D341Med (cell line): ENCODE data around the gene DFFA.

ENCODE experiments used
- DNase-seq: peaks from one replicate; pipeline ENCODE4 v3.0.0; 2012; ENCODE audit warnings: low spot score

DFFA gene, protein sequence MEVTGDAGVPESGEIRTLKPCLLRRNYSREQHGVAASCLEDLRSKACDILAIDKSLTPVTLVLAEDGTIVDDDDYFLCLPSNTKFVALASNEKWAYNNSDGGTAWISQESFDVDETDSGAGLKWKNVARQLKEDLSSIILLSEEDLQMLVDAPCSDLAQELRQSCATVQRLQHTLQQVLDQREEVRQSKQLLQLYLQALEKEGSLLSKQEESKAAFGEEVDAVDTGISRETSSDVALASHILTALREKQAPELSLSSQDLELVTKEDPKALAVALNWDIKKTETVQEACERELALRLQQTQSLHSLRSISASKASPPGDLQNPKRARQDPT

DNA sequence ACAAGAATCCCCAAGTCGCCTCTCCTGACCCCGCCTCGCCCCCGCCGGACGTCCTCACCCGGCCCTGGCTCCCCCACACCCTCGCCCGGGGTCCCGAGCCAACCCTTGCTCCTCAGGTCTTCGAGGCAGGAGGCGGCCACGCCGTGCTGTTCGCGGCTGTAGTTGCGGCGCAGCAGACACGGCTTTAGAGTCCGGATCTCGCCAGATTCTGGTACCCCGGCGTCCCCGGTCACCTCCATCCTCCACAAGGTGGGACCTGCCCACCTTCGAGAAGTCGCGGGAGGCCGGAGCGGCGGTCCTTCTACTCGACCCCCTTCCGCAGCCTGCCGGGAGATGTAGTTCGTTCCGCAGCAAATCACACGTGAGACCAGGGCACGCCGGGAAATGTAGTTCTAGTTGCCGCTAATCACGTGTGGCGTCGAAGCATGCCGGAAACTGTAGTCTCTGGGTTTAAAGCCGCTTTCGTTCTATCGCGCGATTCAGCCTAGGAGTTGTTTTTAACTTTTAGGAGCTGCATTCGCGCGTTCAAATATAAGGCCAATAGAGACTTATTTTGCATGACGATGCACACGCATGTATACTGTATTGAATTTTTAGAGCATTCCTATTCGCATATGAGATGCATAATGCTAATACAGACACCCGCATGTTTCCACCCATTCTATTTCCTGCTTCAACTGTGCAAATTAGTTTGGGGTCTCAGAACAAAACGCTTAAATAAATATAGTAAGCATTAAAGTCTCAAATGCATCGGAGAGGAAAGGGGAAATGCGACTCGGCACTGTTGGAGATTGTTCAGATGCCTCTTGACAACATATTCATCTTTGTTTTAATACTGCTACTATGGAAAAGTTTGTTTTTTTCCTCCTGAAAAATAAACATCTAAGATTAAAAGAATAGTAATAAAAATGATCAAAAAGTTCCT is at the start of gene DFFA:
Gene DFFA (minus strand): TSS at position 310 of the 925 bp plus-strand sequence. CDS start 71 bp downstream, at position 239.
- DNase-seq, result peak; percentile 92

DNA sequence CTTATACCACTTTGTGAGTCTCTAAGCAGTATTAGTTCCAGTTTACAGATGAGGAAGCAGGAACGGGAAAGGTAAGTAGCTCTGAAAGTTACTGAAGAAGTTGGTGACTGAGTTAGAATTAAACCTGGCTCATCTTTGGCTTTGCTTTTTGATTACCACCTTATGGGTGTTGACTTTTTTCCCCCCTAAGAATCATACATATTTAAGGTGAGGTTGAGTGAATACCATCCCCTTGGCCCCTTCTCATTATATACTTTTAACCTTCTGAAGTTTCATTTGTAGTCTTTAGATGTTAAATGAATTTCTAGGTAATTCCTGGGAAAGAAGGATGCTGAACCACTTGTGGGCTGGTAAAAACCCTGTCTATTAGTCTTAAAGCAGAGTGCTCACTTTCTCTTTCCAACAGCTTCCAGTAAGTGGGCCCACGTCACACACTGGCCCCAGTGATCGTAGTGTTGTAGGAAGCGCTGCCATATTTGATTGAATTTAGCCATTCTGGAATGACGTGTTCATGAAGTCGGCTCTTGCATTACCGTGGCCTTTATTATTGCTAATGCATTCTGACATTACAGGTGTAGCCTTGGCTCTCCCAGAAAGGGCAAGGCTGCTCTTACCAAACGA is 49.3 kb upstream of the DFFA start:
- DNase-seq, result no peak

DNA sequence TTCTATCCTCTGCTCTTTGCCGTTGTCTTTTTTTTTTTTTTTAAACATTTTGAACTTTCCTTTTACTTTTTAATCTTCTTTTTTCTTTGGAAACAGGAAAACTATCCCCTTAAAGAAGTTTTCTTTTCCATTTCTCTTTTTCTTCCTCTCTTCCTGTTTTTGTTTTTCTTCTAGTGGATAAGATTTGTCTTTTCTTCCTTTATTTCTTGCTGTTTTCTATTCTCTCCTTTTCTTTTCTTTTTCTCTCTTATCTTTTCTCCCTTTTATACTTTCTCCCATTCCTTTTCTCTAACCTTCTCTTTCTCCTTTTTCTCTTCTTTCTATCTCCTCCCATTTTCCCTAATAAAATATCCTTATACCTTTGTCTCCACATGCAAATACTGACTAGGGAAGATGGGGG is 48.6 kb upstream of the DFFA start:
- no peak for DNase-seq

DNA sequence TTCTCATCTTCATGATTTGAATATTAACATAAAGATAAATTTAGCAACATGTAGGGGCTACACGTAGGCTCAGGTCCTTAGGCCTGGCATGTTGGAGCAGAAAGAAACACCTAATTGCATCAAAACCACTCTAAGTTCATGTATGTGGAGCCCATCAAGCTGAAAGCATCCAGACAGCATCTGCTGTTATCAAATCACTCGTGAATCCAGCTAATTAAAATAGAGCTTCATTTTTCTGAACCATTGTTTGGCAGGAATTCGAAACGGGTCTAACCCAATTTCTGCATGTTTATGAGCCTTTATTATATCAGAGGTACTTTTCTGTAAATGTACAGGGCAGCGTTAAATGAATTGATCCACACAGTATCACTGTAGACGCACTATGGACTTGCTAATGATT is 48.2 kb upstream of the DFFA start:
- DNase-seq, result no peak

DNA sequence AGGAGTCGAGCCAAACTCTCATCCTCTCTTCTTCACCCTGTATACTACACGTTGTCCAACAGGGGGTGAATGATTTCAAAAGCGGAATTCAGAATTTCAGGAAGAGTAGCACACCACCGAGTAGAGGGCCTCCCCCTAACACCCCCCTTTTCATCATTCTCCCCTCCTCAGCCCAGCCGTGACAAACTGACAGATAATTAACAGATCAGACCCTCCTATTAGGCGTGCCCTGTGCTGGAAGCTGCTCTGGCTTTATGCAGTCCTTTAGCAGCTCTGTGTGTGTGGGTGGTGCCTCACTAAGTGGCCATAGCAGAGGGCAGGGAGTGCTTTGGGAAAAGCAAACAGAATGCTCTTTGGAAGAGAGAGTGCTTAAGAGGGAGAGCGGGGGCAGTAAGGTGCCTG is 46.7 kb upstream of the DFFA start:
- no peak for DNase-seq

DNA sequence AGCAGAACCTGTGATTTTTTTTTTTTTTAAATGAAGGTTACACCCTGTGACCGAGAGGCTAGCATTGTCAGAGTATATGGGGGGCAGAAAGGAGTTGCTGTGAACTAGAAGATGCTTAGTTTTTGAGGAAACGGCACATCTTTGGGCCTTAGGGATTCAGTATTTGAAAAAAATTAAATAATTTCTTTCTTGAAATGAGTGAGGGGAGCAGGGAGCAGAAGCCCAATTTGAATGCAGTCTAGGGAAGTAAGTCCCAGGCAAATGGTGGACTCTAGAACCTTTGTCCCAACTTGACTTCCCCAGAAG is 45.3 kb upstream of the DFFA start:
- no peak for DNase-seq

- DNase-seq, result no peak
These were observed 44.8 kb upstream of the DFFA start for GRCh38 chr1:10516925-10517676.

DNA sequence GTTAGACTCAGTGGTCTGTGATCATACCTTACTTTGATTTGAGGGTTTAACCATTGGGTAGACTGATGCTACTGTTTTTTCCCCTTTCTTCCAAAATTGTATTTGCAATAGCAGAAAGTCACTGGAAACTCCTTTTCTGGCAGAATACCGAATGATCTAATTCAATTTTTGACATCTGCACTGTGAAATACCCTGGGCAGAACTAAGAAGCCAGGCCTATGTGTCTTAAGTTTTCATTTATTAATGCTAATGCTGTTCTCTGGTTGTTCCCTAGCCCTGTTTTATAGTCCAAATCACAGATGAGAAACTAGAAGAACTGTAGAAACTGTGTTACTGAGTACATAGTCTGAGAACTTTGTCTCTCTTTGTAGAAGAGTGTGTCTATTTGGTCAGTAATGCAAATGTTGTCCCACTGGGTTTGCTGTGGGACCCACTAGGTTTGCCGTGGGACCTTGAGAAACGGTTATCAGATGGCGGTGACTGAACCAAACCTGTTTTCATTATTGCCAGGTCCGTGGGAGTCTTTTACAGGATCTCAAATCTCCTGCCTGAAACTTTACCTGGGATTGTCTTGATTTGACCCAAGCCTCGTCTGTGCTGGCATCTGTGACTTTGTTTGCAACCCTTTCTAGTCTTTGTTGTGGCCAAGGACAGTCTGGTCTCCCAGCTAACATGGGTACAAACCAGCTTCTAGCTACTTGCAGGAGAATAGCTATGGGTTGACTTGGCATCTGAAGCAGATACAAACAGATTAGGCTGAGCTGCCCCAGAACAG is 43.8 kb upstream of the DFFA start:
- DNase-seq, result no peak

- no peak for DNase-seq
These were observed 43.1 kb upstream of the DFFA start for GRCh38 chr1:10515301-10515975.

GRCh38 chr1:10514490-10515235 is 42.3 kb upstream of the DFFA start:
- peak; percentile 58 for DNase-seq

DNA sequence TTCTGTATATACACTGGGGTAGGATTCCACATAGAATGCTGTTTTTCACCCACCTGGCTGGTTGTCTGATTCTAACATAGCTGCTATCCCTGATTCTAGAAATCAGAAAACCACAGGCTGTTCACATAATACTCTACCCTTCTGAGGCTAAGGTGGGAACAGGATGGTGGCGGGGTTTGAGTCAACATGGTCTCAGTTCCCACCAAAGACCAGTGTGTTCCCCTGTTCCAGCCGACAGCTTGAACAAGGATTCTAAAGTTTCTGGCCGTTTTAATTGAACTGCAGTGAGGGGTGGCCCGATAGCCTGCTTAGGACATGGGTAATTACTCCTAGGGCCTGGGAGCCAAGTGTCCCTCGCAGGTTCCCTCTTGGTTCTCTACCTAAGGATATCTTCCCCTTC is 40.9 kb upstream of the DFFA start:
- no peak for DNase-seq

- DNase-seq, result no peak
These were observed 39.2 kb upstream of the DFFA start for GRCh38 chr1:10511494-10511885.

DNA sequence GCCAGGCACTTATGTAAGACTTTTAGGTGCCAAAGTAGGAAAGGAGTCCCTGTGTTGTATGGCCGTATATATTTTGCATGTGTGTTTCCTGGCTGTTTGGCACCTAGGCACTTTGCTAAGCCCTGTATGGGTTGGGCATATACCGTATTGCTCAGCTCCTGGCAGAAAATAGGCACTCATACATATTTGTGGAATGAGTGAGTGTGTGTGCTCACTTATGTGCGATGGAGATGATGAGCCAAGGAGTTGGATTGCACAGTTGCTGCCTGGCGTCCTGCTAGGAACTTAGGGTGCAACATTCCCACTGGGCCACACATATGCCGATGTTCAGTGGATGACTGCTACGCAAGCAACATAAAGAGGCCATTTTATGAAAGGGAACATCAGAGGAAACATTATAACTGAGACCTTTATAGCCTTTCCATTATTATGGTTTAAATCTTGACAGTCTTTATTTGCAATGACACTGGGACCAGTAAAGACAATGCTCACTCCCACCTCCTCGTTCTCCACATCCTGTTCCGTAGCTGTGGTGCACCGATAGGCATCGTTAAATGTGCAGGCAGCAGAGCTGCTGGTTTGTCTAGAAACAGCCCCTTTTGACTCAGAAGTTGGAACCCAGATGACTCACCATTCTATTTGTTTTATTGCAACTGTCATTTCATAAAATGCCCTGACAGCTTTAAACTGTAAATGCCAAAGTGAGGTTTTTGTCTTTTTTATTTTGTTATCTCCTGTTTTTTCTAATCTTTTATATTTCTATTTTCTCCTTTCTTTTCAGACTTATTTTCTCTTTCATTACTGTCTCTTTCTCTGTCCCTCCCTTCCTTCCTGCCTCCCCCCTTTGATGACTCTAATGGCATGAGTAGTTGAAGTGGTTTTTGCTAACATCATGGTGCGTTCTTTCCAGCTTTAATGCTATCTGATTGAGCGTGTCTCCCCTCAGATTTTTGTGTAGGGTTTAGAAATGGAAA is 38.5 kb upstream of the DFFA start:
- no peak for DNase-seq

GRCh38 chr1:10509809-10510509 is 37.6 kb upstream of the DFFA start:
- no peak for DNase-seq

GRCh38 chr1:10508511-10508951 is 36.2 kb upstream of the DFFA start:
- no peak for DNase-seq

- peak; percentile 81 for DNase-seq
These were observed 35.0 kb upstream of the DFFA start for GRCh38 chr1:10507111-10507879.

DNA sequence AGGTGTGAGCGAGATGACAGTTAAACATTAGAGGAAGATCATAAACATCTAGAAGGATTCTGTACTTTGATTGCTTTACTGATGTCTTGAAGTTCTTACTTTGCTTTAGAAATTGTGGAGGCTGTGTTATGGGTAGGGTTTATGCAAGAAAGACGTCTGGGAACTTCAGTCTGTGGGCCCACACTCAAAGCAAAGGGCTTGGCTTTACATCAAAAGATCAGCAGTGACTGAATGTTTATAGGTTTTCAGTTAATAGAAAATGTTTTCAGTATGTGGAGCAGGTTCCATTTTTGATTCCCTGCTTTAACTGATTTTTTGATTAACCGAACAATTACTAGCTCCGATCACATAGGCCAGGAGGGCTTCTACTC is 34.3 kb upstream of the DFFA start:
- no peak for DNase-seq
